ENCODE data around the gene OLFML1.

The OLFML1 gene

DNA sequence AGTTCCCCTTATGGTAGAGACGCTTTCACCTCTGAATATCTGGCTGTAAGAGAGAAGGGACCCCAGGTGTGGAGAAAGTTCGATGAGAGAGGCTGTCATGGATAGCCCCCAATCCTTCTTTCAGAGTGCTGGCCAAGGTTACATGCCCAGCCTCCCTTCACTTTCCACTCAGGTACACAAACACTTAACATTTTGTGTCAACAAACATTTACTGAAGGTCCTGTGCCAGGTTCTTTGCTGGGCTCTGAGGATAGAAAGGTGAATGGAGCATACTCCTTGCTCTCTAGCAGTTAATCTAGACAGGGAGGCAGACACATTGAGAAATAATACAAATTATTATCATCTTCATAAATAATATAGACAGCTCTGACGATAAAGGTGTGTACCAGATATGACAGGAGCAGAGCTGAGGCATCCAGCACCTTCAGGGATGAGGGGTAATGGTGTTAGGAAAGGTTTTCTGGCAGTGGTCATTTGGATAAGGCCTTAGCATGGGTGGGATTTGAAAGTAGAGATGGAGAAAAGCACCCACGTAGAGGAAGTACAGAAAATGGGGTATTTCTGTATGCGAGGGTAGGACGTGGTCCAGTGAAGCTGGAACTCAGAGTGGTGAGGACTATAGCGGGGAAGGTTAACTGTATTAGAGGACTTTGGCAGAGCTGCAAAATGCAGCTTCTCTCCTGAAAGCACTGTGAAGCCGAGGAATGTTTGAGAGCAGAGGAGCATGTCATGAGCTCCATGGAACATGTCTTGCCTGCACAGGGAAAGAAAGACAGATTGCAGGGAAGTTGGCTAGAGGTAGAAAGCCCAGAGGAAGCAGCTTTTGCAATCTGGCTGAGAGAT, 48.1 kb downstream of the OLFML1 start:
- DNase-seq: peak; percentile 33

DNA sequence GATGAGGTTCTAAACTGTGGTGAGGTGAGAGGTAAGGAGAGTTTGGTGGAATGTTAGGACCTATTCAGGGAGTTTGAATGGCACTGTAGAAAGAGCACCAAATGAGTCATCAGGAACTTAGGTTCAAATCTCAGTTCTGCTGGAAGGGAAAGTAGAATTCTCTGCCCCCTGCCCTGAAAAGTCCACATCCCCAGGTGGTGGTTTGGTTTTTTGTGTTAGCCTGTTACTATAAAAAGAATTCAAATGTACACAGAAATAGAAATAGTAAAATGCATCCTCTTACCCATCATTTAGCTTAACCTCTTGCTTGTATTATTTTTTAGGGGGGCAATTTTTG, 48.7 kb downstream of the OLFML1 start:
- DNase-seq: no peak

DNA sequence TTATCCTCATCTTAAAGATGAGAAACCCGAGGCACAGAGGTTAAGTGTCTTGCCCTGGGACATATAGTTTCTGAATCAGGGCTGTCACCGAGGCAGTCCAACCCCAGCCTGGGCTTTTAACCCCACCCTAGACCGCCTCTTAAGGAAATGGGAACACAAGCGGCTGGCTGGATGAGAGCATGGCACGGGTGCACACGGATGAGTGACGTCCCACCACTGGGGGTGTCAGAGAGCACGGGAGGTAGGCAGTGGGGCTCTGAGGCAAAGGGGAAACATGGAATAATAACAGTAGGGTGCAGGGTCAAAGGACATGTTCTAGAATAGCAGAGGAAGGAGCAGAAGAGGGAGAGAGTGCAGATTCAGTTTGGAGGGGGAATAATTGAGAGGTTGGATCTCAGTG, 50.8 kb downstream of the OLFML1 start:
- DNase-seq: no peak

DNA sequence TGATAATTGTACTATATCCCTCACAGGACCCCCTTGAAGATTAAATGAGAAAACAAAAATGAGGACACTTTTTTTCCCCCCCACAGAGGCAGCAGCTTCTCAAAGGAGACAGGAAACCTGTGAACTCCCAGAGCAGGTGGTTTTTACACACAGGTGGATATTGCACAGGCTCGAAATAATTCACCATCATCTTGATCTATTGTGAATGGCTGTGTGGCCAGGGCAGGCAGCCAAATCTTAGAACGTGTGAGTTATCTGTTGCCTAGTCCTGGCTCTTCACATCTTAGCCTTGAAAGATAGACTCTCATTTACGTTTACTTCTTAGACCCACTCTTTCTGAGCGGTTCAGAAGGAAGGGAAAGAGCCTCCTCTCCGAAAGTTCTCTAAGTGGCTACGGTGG, 52.0 kb downstream of the OLFML1 start:
- DNase-seq: peak; percentile 41

DNA sequence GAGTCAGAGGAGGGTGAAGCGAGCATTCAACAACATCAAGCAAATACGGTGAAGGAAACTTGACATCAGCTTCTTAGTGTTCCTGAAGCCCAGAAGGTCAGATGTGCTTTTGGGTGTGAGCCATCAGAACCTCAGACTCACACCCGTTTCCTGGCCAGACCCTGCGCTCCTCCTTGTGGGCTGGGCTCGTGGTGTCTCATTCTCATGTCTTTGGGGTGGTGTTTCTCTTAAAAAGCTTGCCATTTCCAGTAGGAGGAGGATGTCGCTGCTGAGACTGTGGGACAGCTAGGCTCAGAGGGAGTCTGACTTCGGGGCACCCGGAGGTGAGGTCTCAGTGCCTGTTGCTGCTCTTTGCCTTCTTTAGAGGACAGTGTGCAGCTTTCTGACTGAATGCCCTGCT, 52.7 kb downstream of the OLFML1 start:
- no peak for DNase-seq

DNA sequence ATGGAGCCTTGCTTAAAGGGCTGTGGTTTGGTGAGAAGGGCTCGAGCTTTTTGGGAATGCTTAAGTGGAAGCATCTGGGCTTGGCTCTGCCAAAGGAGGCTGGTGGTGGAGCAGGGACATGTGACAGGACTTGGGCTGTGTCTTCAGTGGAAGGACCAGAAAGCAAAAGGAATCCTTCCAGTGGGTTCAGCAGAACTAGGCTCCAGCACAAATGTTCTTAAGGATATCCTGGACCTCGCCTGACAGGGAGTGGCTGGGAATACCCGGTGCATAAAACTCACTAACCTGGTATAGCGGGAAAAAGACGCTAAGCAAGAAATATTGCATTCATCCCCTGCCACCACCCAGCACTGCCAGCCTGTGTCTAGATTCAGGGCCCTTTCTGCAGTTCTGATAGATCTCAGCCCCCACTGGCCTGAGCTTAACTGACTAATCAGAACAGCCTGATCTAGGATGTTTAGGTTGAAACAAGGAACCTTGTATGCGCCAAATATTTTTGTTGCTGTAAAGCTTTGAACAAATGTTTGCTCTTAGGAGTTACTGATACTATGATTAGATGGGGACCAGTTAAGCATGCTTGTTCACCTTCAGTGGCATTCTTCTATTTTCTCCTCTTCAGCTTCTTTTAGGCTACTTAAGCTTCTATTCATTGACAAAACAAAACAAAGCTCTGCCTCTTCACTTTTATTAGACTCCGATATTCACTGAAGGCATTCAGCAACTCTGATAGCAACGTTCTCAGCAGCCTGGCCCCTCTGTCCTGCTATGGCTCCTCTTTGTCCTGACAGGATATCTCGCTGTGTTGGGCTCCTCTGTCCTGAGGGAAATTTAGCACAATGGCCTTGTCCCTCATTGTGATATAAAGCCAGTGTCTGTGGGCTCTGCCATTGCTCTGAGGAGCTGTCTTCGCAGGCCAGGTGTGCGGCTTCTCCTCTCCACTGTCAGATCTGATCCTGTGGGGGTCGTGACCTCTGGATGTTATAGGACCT, 53.5 kb downstream of the OLFML1 start:
- no peak for DNase-seq

DNA sequence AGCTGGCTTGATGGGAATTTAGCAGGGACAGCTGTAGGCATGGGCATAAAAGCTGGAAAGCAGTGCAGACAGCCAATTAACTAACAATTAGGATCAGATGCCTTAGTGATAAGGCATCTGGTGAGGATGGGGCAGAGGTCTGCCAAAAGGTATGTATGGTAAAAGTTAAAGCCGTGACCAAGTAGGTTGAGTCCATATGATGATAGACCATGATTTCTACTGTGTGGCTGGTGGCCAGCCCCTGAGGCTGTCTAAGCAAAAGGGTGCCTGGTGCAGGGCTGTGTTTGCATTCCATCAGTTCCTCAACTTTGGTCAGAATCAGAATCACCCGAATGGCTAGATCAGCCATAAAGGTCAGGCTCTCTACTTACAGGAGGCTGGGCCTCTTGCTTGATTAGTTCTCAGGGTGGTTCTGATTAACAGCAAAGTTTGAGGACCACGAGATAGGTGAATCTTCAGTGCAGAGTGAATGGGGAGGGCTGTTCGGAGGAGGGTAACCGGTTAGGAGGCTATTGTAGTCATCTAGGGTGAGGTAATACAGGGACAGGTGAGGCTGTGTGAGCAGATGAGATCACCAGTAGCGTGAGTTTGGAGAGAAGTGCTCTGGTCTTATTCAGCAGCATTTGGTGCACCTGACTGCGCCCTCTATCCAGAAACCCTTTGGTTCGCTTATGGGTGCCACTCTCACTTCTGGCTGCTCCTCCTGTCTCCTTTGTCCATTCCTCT, 55.7 kb downstream of the OLFML1 start:
- DNase-seq: peak; percentile 68

DNA sequence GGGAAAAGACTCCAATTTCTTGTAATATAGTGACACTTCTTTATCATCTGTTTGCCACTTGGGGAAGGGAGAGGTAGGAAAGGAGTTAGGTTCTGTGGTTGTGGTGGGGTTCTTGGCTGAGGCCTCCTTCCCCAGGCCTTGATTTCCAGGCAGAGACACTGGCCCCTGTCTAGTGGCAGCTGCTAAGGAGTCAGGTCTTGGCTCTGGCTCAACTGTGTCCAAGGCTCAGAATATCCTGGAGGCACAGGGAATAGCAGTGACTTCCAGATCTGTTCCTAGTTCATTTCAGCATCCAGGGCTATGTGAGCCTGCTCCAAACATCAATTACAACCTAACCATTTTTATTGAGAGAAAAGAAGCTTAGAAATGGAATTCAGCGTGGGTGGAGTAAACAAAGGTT, 58.0 kb downstream of the OLFML1 start:
- DNase-seq: no peak

DNA sequence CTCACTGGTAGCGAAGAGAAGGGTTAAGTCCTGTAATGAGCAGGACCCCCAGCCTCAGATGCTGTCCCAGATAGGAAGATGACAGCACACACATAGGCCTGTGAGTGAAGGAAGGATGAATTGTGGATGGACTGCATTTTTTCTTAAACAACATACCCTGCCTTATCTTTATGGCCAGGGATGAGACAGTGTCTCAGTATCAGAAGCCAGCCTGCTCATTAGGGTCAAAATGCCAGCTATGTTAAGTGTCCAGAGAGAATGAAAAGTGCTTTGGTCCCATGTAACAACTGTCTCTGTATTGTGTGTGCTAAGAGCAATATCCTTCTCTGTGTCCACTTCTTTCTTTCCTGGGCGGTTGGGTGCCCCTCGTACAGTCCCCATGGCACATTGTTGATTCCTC, 58.7 kb downstream of the OLFML1 start:
- DNase-seq: no peak

DNA sequence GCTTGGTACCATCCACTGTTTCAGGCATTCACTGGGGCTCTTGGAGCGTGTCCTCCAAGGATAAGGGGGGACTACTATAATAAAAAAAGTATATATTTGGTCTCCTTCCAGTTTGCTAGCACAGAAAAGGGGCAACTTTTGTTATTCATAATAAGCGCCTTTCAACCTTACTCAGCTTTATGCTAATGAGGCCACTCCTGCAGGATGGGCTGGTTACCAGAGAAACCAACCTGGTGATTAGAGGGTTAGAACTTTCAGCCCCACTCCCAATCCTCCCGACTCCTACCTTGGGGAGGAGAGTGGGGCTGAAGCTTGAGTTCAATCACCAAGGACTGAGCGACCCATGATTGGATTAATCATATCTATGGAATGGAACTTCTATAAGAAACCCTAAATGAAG, 60.3 kb downstream of the OLFML1 start:
- no peak for DNase-seq

DNA sequence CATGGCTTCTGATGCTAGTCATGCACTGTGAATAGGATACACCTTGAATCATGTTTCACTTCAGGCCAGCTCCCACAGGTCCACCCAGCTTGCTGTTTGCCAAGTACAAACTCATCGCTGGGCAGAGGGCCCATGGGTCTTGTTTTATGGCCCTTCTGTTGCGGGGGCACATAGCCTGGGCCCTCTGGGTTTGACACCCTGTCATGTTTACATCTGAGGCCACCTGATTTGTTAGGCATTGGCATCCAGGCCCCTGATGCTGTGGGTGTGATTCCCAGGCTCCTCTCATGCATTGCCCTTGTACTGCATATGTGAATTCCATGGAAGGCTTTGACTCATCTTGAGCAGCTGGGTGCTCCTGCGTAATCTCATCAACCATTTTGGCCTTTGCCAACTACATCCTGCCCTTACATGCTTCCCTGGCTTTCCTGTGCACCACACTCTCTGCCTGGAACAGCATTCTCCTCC, 61.1 kb downstream of the OLFML1 start:
- no peak for DNase-seq

DNA sequence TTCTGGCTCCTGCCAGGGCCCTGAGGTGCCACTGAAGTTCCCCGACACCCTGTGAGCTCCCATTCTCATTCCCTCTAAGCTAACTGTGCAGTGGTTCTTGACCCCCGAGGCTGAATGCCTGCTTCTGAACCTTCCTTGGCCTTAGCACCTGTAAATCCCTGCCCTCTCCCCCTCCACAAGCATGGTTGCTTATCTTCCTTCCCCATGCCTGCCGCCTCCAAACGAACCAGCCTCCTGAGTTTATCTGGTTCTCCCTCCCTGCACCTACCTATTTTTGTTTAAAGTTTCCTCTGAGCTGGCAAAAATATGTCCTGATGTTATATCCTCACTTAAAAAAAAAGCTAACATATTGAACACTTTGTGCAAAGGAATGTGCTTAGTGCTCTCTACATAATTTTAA, 62.4 kb downstream of the OLFML1 start:
- DNase-seq: no peak

DNA sequence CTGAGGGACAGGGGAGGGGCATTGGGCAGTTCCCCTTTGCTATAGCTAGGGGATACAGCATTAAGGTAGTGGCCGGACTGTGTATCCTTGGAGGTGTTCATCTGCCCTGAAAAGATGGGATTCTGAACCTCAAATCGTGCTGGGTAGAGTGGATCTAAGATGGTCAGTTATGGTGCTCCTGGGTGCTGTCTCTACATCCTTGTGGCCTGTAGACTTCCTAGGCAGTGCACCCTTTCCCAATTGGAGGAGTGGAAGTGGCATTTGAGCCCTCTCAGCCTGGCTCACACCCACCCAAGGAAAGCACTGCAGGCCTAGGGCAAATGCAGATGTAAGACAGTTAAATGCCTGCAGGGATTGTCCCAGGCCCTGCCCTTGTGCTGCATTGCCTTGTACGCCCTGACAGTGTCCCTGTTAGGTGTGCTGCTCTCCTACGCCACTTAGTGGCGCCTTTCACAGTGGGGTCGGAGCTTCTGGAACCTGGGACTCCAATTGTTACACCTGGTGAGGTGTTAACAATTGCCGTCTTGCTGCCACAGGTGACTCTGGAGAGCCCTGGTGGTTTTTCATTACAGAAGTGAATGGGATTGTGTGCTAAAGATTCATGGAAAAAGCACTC, 63.5 kb downstream of the OLFML1 start:
- no peak for DNase-seq

DNA sequence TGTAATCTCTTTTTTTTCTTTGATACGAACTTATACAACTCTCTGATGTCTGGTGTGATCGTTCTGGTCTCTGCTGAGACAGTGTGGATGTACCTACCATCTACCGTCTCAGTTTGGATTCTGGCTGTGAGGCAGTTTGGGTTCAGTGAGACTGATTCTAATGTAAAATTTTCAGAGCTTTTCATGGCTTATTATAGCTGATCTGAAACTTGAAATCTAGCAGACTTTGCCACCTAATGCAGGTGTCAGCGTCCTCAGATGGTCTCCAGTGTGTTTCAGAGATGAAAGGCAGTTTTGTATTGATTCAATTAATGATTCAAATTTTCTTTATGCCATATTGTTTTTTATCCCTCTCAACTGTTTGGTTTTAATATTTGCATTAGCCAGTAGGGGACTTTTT, 64.4 kb downstream of the OLFML1 start:
- DNase-seq: no peak

DNA sequence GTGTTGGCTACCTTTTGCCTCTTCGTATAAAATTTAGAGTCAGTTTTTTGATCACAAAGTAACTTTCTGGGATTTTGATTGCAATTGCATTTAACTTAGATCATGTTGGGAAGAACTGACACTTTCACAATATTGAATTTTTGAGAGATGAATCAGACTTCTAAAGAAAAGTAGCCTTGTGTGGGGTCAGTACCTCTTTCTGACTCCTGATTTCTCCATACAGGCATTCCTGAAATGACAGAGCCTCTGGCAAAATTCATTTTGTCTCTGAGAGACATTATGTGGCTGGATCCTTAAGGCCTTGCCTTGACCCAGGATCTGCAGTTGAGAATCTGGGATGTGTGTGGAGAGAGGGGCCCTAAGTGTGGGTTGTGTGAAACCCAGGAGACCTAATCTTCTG, 66.3 kb downstream of the OLFML1 start:
- DNase-seq: no peak

DNA sequence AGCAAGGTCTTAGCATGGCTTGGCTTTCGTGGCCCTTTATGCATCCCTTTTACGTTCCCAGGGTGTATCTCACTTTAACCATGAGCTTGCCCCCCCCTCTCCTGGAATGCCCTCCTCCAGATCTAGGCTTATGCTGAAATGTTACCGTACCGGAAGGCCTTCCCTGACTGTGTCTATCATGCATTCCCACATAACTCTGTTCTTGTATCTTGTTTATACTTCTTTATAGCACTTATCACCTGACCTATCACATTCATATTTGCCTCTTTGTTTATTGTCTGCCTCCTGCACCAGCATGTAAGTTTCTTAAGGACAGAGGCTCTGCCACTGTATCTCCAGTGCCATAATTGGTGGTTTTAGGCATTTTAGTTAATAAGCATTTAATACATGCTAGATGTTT, 67.4 kb downstream of the OLFML1 start:
- no peak for DNase-seq

DNA sequence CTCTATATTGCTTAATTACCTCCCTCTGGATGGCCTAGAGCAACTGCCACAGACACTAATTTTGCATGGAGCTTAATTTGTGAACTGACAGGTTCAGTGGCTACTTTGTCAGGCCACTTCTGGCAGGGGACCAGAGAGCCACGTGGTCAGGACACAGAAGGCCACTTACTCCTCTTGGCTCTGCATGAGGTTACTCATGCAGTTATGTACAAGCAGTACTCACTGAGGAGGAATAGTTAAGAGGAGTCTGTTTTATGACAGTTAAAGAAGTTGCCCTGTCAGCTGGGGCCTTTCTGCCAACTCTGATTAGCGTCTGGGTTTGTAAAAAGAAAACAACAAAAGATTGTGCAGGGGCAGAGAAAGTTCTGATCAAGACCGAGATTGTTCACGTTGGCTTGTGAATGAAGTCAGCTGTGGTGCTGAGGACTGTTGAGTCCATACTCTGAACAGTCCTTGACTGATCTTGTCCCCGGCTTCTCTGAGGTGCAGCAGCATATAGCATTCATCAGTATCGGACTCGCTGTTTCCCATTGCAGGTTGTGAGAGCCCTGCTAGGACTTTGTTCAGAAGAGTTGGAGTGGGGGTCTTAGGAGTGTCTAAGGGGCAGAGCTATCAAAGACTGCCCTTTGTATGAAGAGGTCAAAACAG, 69.9 kb downstream of the OLFML1 start:
- DNase-seq: peak; percentile 51

DNA sequence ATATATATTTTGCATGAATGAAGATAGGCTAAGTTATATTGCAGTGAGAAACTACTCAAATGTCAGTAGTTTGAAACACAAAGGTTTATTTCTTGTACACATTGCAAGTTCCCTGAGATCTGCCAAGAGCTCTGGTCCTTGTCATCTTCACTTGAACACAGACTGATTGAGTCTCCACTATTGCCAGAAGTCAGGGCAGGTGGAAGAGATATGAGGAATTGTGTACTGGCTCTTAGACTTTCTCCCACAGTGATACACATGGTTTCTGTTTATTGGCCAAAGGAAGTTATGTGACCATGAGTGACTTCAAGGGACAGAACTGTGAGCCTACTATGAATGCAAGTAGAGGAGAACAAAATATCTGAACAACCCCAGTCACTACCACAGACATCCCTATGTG, 72.7 kb downstream of the OLFML1 start:
- DNase-seq: no peak

DNA sequence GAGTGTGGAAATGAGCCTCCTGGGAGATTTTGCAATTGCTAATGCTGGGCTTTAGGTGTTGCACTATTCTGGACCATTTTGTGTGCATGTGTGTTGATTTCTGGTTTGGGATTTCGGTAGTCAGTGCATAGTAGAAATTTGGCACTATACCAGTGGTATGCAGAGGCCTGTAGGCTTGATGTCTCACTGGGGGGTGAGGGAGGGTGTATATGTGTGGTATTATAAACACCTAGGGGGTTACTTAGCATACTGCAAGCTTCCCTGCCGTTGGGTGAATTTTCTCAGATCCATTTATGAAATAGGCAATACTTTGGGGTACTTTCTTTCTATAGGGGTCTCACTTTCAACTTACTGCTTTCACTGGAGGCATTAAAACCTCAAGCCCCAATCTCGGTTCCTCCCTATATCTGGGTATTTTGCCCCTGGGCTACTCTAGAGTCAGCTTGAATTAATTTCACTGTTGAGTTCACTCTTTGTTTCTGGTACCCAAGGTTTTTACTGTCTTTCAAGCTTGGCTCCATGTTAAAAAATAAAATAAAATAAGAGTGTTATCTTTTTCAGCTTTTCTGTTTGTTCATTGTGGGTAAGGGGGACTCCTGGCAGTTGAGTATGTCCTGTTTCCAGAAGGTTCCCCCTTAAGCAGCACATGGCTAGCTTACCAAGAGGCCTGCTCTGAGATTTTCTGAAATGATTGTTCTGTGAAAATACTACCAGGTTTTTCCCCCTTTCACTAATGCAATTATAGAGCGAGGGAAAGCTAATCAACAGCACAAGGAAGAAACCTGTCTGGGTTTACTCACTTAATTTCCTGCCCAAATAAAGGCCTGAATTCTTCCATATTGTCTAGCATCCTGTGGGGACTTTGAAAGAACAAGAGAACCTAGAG, 74.3 kb downstream of the OLFML1 start:
- no peak for DNase-seq

Data from NCI-H2029 (cell line).